Rectal smooth muscle tissue (tissue), 1 donor: ENCODE measurements around the gene ZNF79.

Experiments used
- H3K27ac ChIP-seq: one replicate; pipeline ENCODE4 v1.7.0; 2013; ENCODE audit warnings: low read depth, low read length, inconsistent platforms
- H3K27me3 ChIP-seq: one replicate; pipeline ENCODE4 v1.7.0; 2013; ENCODE audit warnings: low read length; ENCODE audit not compliant: control insufficient read depth, insufficient read depth
- H3K36me3 ChIP-seq: one replicate; pipeline ENCODE4 v1.7.0; 2013; ENCODE audit warnings: low read length; ENCODE audit not compliant: control insufficient read depth, insufficient read depth
- H3K4me1 ChIP-seq: one replicate; pipeline ENCODE4 v1.7.0; 2013; ENCODE audit warnings: low read length; ENCODE audit not compliant: control insufficient read depth, insufficient read depth
- H3K4me3 ChIP-seq: one replicate; pipeline ENCODE4 v1.7.0; 2013; ENCODE audit warnings: low read length
- H3K9ac ChIP-seq: one replicate; pipeline ENCODE4 v1.7.0; 2013; ENCODE audit warnings: low read length

Gene ZNF79

GRCh38 chr9:127482662-127483061 is 58.5 kb downstream of the ZNF79 start:
- Histone ChIP-seq H3K4me1 (no peaks in the 10 kb centered on the region), H3K27ac (no peak overlapping the region), H3K4me3 (no peak overlapping the region), H3K36me3 (peaks cover 35% of the 10 kb centered on the region), H3K27me3 (no peaks in the 10 kb centered on the region), H3K9ac (no peak overlapping the region)

DNA sequence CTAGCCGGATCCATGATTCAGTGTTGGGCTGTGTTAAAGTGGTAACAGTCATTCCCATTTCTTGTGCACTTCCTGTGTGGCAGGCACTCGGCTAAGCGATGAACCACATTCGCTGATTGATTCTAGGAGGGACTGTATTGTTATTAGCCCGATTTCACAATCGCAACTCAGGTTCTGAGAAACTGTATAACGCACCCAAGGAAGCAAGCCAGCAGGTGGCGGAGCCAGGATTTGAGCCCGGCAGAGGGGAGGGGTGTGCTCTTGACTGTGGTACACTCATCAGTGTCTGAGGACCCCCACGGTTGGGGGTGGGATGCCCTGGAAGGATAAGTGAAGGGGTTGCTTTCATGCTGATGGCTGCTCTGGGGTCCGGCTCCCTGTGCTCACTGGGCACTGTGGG is 61.8 kb downstream of the ZNF79 start:
- Histone ChIP-seq H3K36me3 (peaks cover 25% of the 10 kb centered on the region), H3K27ac (no peak overlapping the region), H3K27me3 (no peaks in the 10 kb centered on the region), H3K4me1 (no peaks in the 10 kb centered on the region), H3K9ac (no peak overlapping the region), H3K4me3 (no peak overlapping the region)

GRCh38 chr9:127488946-127489345 is 64.8 kb downstream of the ZNF79 start:
- Histone ChIP-seq H3K36me3 (peaks cover 35% of the 10 kb centered on the region), H3K4me3 (no peak overlapping the region), H3K27ac (no peak overlapping the region), H3K9ac (no peak overlapping the region), H3K4me1 (no peaks in the 10 kb centered on the region), H3K27me3 (no peaks in the 10 kb centered on the region)

GRCh38 chr9:127489471-127490115 is 65.4 kb downstream of the ZNF79 start:
- Histone ChIP-seq H3K4me3 (no peak overlapping the region), H3K9ac (no peak overlapping the region), H3K36me3 (peaks cover 35% of the 10 kb centered on the region), H3K27ac (no peak overlapping the region), H3K27me3 (no peaks in the 10 kb centered on the region), H3K4me1 (no peaks in the 10 kb centered on the region)

GRCh38 chr9:127490535-127491230 is 66.5 kb downstream of the ZNF79 start:
- Histone ChIP-seq H3K36me3 (peaks cover 33% of the 10 kb centered on the region), H3K27ac (no peak overlapping the region), H3K27me3 (no peaks in the 10 kb centered on the region), H3K9ac (no peak overlapping the region), H3K4me3 (no peak overlapping the region), H3K4me1 (peaks cover 5% of the 10 kb centered on the region)

DNA sequence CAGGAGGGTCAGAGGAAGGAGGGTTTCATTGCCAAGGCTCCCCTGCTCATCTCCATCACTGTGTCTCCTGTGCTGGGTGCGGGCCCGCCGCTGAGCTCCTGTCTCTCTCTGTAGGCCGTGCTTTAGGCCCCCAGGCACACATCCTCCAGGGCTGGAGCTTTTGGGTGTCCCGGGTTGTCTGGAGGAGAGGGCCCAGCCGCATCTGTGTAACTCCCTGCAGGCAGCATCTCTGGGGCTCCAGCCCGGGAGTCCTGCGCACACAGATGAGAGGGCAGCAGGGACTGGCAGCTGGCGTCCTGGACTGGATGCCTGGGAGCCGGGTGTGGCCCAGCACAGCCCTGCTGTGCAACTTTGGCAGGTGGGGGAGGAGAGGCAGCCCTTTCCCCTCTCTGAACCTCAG is 67.3 kb downstream of the ZNF79 start:
- Histone ChIP-seq H3K4me3 (no peak overlapping the region), H3K4me1 (peaks cover 8% of the 10 kb centered on the region), H3K27me3 (no peaks in the 10 kb centered on the region), H3K27ac (no peak overlapping the region), H3K36me3 (peaks cover 32% of the 10 kb centered on the region), H3K9ac (no peak overlapping the region)

DNA sequence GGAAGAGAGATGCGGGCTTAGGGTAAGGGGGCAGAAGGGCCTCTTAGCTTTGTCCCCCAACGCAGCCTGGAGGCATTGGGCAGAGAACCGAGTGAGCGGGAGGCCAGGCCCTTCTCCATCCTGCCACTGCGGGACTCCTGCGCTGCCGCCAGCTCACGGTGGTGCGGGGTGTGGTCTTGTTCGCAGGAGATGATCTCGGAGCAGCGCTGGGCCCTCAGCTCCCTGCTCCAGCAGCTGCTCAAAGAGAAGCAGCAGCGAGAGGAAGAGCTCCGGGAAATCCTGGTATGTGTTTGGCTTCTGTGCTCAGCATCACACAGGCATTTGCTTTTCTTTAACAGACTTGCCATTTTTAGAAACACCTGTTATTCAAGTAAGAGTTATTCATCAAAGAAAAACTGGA is 68.4 kb downstream of the ZNF79 start:
- no peak overlapping the region for H3K27ac ChIP-seq
- H3K36me3 ChIP-seq, result peaks cover 39% of the 10 kb centered on the region

GRCh38 chr9:127493592-127494303 is 69.6 kb downstream of the ZNF79 start:
- Histone ChIP-seq H3K36me3 (peaks cover 43% of the 10 kb centered on the region), H3K9ac (no peak overlapping the region), H3K4me3 (no peak overlapping the region), H3K27ac (peak overlapping the region; percentile 88), H3K27me3 (no peaks in the 10 kb centered on the region), H3K4me1 (peaks cover 8% of the 10 kb centered on the region)

More for the DNA sequence above, 68.4 kb downstream of the ZNF79 start:
- Histone ChIP-seq H3K4me3 (no peak overlapping the region), H3K4me1 (peaks cover 8% of the 10 kb centered on the region), H3K27me3 (no peaks in the 10 kb centered on the region), H3K9ac (no peak overlapping the region)

DNA sequence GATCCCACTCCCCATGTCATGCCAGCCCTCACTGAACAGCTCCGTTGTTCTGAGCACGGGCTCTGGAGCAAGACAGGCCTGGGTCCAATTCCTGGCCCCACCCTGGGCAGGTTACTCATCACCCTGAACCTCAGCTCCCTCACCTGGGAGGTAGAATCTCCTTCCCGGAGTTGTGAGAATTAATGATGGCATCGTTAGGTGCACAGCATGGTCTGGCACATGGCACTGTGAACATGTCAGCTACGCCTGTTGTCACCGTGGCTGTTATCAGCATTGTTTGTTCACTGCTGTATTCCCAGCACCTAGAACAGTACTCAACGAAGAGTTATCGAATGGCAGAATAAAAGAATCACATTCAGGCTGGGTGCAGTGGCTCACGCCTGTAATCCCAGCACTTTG is 70.1 kb downstream of the ZNF79 start:
- peaks cover 8% of the 10 kb centered on the region for H3K4me1 ChIP-seq
- no peak overlapping the region for H3K4me3 ChIP-seq
- no peak overlapping the region for H3K9ac ChIP-seq
- H3K27ac ChIP-seq, result peak overlapping the region; percentile 88
- peaks cover 40% of the 10 kb centered on the region for H3K36me3 ChIP-seq
- no peaks in the 10 kb centered on the region for H3K27me3 ChIP-seq
